GM19467 (cell line): ENCODE measurements around the gene CTRB1.
"Not testable (repeated sequence)": the region's sequence is repeated elsewhere in the genome, so short reads cannot be mapped to it uniquely, and the experiment has no call there.

ENCODE experiments used
- ATAC-seq: cut with Tn5 transposase; IDR thresholded peaks from one replicate; pipeline ENCODE4 v1.9.1; 2021; ENCODE audit warnings: mild to moderate bottlenecking, moderate library complexity; ENCODE audit not compliant: unreplicated experiment

The CTRB1 gene

GRCh38 chr16:75203667-75204409, 14.9 kb upstream of the CTRB1 start:
- no peak for ATAC-seq

- ATAC-seq: no peak
These were observed 14.4 kb upstream of the CTRB1 start for GRCh38 chr16:75204410-75204758.

- ATAC-seq: not testable (repeated sequence)
These were observed 13.9 kb upstream of the CTRB1 start for GRCh38 chr16:75204905-75205304.

GRCh38 chr16:75205438-75205837, 13.3 kb upstream of the CTRB1 start:
- ATAC-seq: not testable (repeated sequence)

GRCh38 chr16:75205961-75206748, 12.6 kb upstream of the CTRB1 start:
- ATAC-seq: not testable (repeated sequence)

- ATAC-seq: no peak
These were observed 11.9 kb upstream of the CTRB1 start, which contains the start of gene CTRB2 for GRCh38 chr16:75206749-75207451. Gene CTRB2 (minus strand): TSS chr16:75207161. CDS start chr16:75207141, 20 bp downstream.

- ATAC-seq: no peak
These were observed 11.0 kb upstream of the CTRB1 start for GRCh38 chr16:75207831-75208230.

- ATAC-seq: no peak
These were observed 10.5 kb upstream of the CTRB1 start for GRCh38 chr16:75208242-75208825.

- no peak for ATAC-seq
These were observed 9.8 kb upstream of the CTRB1 start for GRCh38 chr16:75208861-75209505.

- ATAC-seq: not testable (repeated sequence)
These were observed 9.3 kb upstream of the CTRB1 start for GRCh38 chr16:75209514-75209913.

GRCh38 chr16:75209944-75210343, 8.8 kb upstream of the CTRB1 start:
- ATAC-seq: no peak

GRCh38 chr16:75211286-75211685, 7.5 kb upstream of the CTRB1 start:
- ATAC-seq: not testable (repeated sequence)

- ATAC-seq: no peak
These were observed 2.7 kb upstream of the CTRB1 start for GRCh38 chr16:75216127-75216526.

- ATAC-seq: no peak
These were observed 2.2 kb upstream of the CTRB1 start for GRCh38 chr16:75216576-75216975.

- no peak for ATAC-seq
These were observed 1.4 kb upstream of the CTRB1 start for GRCh38 chr16:75217389-75217851.

GRCh38 chr16:75219088-75219487, 300 bp downstream of the CTRB1 start:
- ATAC-seq: no peak

GRCh38 chr16:75219838-75220237, 1.1 kb downstream of the CTRB1 start:
- peak; percentile 71 for ATAC-seq

GRCh38 chr16:75222271-75222783, 3.5 kb downstream of the CTRB1 start:
- no peak for ATAC-seq

GRCh38 chr16:75223129-75223528, 4.3 kb downstream of the CTRB1 start:
- ATAC-seq: not testable (repeated sequence)
